ENCODE data around the gene KHK.

KHK gene

GRCh38 chr2:27069961-27070618, 16.5 kb upstream of the KHK start (continued):
- no peak for TF ChIP-seq ZNF157 (tag by site-specific recombination; IDR thresholded peaks at IDR 0.05)
- no peak for TF ChIP-seq PRDM1 (tag by site-specific recombination; IDR thresholded peaks at IDR 0.05)

- ChIA-PET CTCF (interaction anchor here (0.8 to 1.1 kb wide), 3 partner anchors 10 to 17 kb away, joined by 3 to 4 read pairs (median 3); no protein-coding TSS in a partner anchor), POLR2A (interaction anchor here (0.6 to 3.6 kb wide), 11 partner anchors 8 to 339 kb away, joined by 3 to 61 read pairs (median 6); partner anchors contain the start of genes AGBL5, KHK, PPM1G and PREB)
- Histone ChIP-seq H3K9me3 (ENCODE audit: control insufficient read depth, insufficient read depth, low read depth, low read length) (no peaks in the 10 kb centered on the region), H3K36me3 (ENCODE audit: control insufficient read depth in 2 of 2, insufficient read depth in 1 of 2, low read length in 2 of 2) (peaks cover 0 to 41% of the 10 kb centered on the region in 2 experiments; a peak in 1 of 3 replicates), H3K27ac (ENCODE audit: extremely low read depth, low read depth, low read length) (peak overlapping the region; percentile 66; the same call in 1 of the 2 replicates), H3K4me1 (ENCODE audit: control insufficient read depth, insufficient read depth, low read length) (peaks cover 14% of the 10 kb centered on the region), H3K4me3 (ENCODE audit: low read depth, low read length) (peak overlapping the region; percentile 90)
- TF ChIP-seq ZNF366 (tag by site-specific recombination; conservative IDR thresholded peaks at IDR 0.05) (no peak), KLF16 (tag by site-specific recombination; IDR thresholded peaks at IDR 0.05) (no peak), YY2 (tag by site-specific recombination; IDR thresholded peaks at IDR 0.05) (no peak), ZFP37 (tag by site-specific recombination; IDR thresholded peaks at IDR 0.05) (no peak), MYNN (tag by site-specific recombination; IDR thresholded peaks at IDR 0.05; ENCODE audit: borderline replicate concordance) (no peak), MZF1 (tag by site-specific recombination; IDR thresholded peaks at IDR 0.05; ENCODE audit: borderline replicate concordance) (no peak)
These were observed 15.8 kb upstream of the KHK start for GRCh38 chr2:27070653-27071276.

GRCh38 chr2:27071277-27071989, 15.1 kb upstream of the KHK start, which contains the start of gene OST4:
Gene OST4, minus strand, starts transcription at chr2:27071654.
- CTCF ChIA-PET: interaction anchor here (0.6 to 1.1 kb wide), 4 partner anchors 10 to 598 kb away, joined by 3 to 4 read pairs (median 3); no protein-coding TSS in a partner anchor
- peak within 1 kb of the TSS; percentile 90 for H3K4me3 ChIP-seq (ENCODE audit: low read depth, low read length)
- peaks cover 14% of the 10 kb centered on the region for H3K4me1 ChIP-seq (ENCODE audit: control insufficient read depth, insufficient read depth, low read length)
- H3K27ac ChIP-seq (ENCODE audit: extremely low read depth, low read depth, low read length): peak within 1 kb of the TSS; percentile 66; the same call in 1 of the 2 replicates
- H3K36me3 ChIP-seq (ENCODE audit: control insufficient read depth in 2 of 2, insufficient read depth in 1 of 2, low read length in 2 of 2): peaks cover 0 to 36% of the 10 kb centered on the region in 2 experiments; a peak in 1 of 3 replicates
- no peaks in the 10 kb centered on the region for H3K9me3 ChIP-seq (ENCODE audit: control insufficient read depth, insufficient read depth, low read depth, low read length)
- POLR2A ChIA-PET: interaction anchor here (0.6 to 3.6 kb wide), 12 partner anchors 9 to 338 kb away, joined by 3 to 61 read pairs (median 6); partner anchors contain the start of genes AGBL5, KHK, PPM1G and PREB
- TF ChIP-seq ZNF518A (tag by site-specific recombination; conservative IDR thresholded peaks at IDR 0.05; ENCODE audit: low read depth) (0 out of 2 replicates have a peak, but pooled peaks have one; percentile 30), ZNF274 (IDR thresholded peaks at IDR 0.05; ENCODE audit: low read length) (no peak), ZNF274 (tag by site-specific recombination; IDR thresholded peaks at IDR 0.05; ENCODE audit: borderline replicate concordance) (no peak), FEZF1 (tag by site-specific recombination; IDR thresholded peaks at IDR 0.05) (no peak), ZNF510 (tag by site-specific recombination; IDR thresholded peaks at IDR 0.05; ENCODE audit: insufficient replicate concordance) (no peak), ZBTB21 (tag by site-specific recombination; IDR thresholded peaks at IDR 0.05) (peak; percentile 78), IKZF3 (tag by site-specific recombination; IDR thresholded peaks at IDR 0.05) (no peak), ZNF629 (tag by site-specific recombination; IDR thresholded peaks at IDR 0.05) (peak; percentile 93), SCRT1 (tag by site-specific recombination; IDR thresholded peaks at IDR 0.05; ENCODE audit: borderline replicate concordance) (no peak), CTCF (tag by site-specific recombination; IDR thresholded peaks at IDR 0.05) (peak; percentile 76), ZNF776 (tag by site-specific recombination; IDR thresholded peaks at IDR 0.05; ENCODE audit: borderline replicate concordance) (no peak), KLF9 (tag by site-specific recombination; IDR thresholded peaks at IDR 0.05; ENCODE audit: low read depth) (peak; percentile 83), ZNF777 (tag by site-specific recombination; IDR thresholded peaks at IDR 0.05; ENCODE audit: borderline replicate concordance) (no peak; the same call in 1 of the 2 replicates), ZNF19 (tag by site-specific recombination; IDR thresholded peaks at IDR 0.05; ENCODE audit: low read depth) (no peak), ZNF239 (tag by site-specific recombination; IDR thresholded peaks at IDR 0.05) (no peak), ZNF324 (tag by site-specific recombination; IDR thresholded peaks at IDR 0.05) (no peak), ZNF654 (tag by site-specific recombination; IDR thresholded peaks at IDR 0.05; ENCODE audit: low read depth) (no peak)
